Measurements from ENCODE around the gene ANTKMT.

DNA sequence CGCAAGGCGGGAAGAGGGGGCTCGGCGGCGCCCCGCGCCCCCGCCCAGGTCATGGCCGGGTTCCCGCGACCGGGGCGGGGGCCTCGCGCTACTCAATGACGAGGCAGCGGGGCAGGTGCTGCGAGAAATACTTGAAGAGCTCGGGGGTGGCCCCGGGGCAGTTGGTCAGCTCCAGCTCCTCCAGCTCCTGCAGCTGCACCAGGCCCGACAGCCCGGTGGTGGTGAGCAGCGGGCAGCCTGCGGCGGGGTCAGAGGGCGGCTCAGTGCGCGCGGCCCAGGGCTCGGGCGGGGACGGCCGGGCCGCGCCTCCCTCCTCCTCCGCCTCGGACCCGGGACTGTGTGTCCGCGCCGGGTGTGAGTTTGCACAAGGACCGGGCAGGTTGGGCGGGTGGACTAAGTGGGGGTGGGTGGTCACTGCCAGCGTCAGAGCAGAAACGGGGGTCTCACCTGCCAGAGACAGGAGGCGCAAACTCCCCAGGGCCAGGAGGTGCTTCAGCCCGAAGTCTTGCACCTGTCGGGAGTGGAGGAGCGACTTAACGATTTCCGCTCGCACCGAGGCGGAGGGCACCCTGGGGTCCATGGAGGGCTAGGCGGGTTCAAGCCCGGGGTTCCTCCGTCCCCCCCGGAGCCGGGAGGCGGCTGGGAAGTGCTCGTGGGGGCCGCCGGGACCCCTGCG, 26.6 kb upstream of the ANTKMT start:
- TF ChIP-seq CTCF (IDR thresholded peaks at IDR 0.05; ENCODE audit: low read depth, low read length, missing input control) (no peak), TAF1 (conservative IDR thresholded peaks at IDR 0.05) (no peak), EGR1 (IDR thresholded peaks at IDR 0.05; ENCODE audit: low read depth in 2 of 2) (no peak), YY1 (IDR thresholded peaks at IDR 0.05) (no peak), JUND (IDR thresholded peaks at IDR 0.05) (no peak), ATF3 (IDR thresholded peaks at IDR 0.05) (no peak)

Data from liver (tissue), 3 donors.